Measurements from ENCODE around the gene LSM4. TPM values are rescaled to one million over a fixed set of nuclear protein-coding genes. Genes with fewer than 3 reads are reported as not detected.

The LSM4 gene
- total and polyA plus RNA-seq, 2 of the 13 experiments (the other 11 are each of a cell fraction or from before 2014, with no cell fraction given): 65.8 to 166 TPM

GRCh38 chr19:18304458-18305310 lies 18.2 kb downstream of the LSM4 start (continued):
- TF ChIP-seq GMEB1 (CRISPR knock-in tag; IDR thresholded peaks at IDR 0.05; ENCODE audit: borderline replicate concordance) (peak; percentile 51), CCDC6 (CRISPR knock-in tag; IDR thresholded peaks at IDR 0.05) (peak; percentile 47; the same call in 1 of the 2 replicates), RBAK (CRISPR knock-in tag; IDR thresholded peaks at IDR 0.05) (no peak), TRIM22 (IDR thresholded peaks at IDR 0.05) (no peak), ZNF790 (CRISPR knock-in tag; IDR thresholded peaks at IDR 0.05; ENCODE audit: borderline replicate concordance) (no peak), ZBTB33 (CRISPR knock-in tag; IDR thresholded peaks at IDR 0.05) (no peak), KDM2A (CRISPR knock-in tag; IDR thresholded peaks at IDR 0.05; ENCODE audit: borderline replicate concordance, low read depth) (peak; percentile 90), FIP1L1 (IDR thresholded peaks at IDR 0.05; ENCODE audit: borderline replicate concordance, insufficient read depth, low read depth, low read length) (no peak), CEBPG (CRISPR knock-in tag; IDR thresholded peaks at IDR 0.05) (0 out of 2 replicates have a peak, but pooled peaks have one; percentile 3), RAD51 (IDR thresholded peaks at IDR 0.05; ENCODE audit: borderline replicate concordance) (no peak), ZNF12 (CRISPR knock-in tag; IDR thresholded peaks at IDR 0.05) (no peak), PCBP1 (IDR thresholded peaks at IDR 0.05; ENCODE audit: borderline replicate concordance, low read depth, low read length) (peak; percentile 98), HES4 (CRISPR knock-in tag; IDR thresholded peaks at IDR 0.05; ENCODE audit: borderline replicate concordance) (0 out of 2 replicates have a peak, but pooled peaks have one; percentile 4), RAD21 (CRISPR knock-in tag; IDR thresholded peaks at IDR 0.05) (no peak), FOXO4 (CRISPR knock-in tag; conservative IDR thresholded peaks at IDR 0.05) (0 out of 2 replicates have a peak, but pooled peaks have one; percentile 85), HIVEP1 (CRISPR knock-in tag; IDR thresholded peaks at IDR 0.05) (no peak; the same call in 1 of the 2 replicates), ETS1 (CRISPR knock-in tag; IDR thresholded peaks at IDR 0.05) (no peak), ZNF672 (CRISPR knock-in tag; IDR thresholded peaks at IDR 0.05) (no peak; the same call in 1 of the 2 replicates), CREM (IDR thresholded peaks at IDR 0.05) (peak; percentile 51), CREM (CRISPR knock-in tag; IDR thresholded peaks at IDR 0.05) (no peak), MEF2D (CRISPR knock-in tag; IDR thresholded peaks at IDR 0.05) (peak; percentile 75), ZNF607 (CRISPR knock-in tag; IDR thresholded peaks at IDR 0.05; ENCODE audit: borderline replicate concordance) (no peak)
